Spleen (tissue), 7 donors: ENCODE data around the gene MAU2.

Source experiments
- CTCF ChIP-seq, 11 experiments: fragments of 200-600 bp in 7 of 11; fragments of 450-650 bp in 4 of 11; sonication (generic) in 4 of 11; IDR thresholded peaks in 8 of 11; conservative IDR thresholded peaks in 3 of 11; 1 replicate in 7 of 11; 2 replicates in 4 of 11; pipeline versions ENCODE4 v1.4.0 to v1.8.0; 2016 to 2021; ENCODE audit warnings: antibody characterized with exemption in 11 of 11, inconsistent platforms in 4 of 11, mild to moderate bottlenecking in 1 of 11
- POLR2A ChIP-seq, 3 donors: fragments of 450-650 bp; IDR thresholded peaks; one replicate each; pipeline ENCODE4 v1.5.1; 2017; ENCODE audit warnings: antibody characterized with exemption in 3 of 3, mild to moderate bottlenecking in 1 of 3
- POLR2AphosphoS5 ChIP-seq, 3 donors: sonication (generic); formaldehyde crosslinking; IDR thresholded peaks; one replicate each; pipeline ENCODE4 v1.5.1; 2017; ENCODE audit warnings: antibody characterized with exemption in 3 of 3
- donor health status: DM: no; HTN: no; CAD: no; lungs with moderate emphysema.
- donor health status: DM: no; HTN: no; CAD: no.
- donor health status: DM: no; HTN: no; CAD: no.

DNA sequence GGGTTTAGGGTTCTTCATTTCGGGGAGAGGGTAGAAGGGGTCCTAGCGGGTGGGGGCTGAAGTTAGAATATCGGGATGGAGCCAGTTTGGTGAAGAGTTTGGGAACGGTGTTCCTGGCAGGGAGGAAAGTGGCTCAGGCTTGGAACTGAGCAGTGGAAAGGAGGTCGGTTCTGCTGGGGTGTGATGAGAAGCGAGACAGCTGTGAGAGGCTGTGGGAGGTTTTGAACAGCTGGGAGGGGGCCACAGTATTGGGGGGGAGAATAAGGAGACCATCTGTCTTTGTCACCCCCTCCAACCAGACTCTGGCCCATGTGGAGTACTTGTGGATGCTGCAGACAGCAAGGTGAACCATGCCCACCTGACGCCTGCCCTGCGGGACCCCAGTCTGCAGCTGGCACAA, 46.5 kb upstream of the MAU2 start:
- TF ChIP-seq POLR2A (IDR thresholded peaks at IDR 0.05) (no peak), POLR2AphosphoS5 (IDR thresholded peaks at IDR 0.05) (no peak), CTCF (IDR thresholded peaks at IDR 0.05 in 8 of 11, conservative IDR thresholded peaks at IDR 0.05 in 3 of 11) (no peak)
